ENCODE results near the gene TIMP3. TPM values are rescaled to one million over a fixed set of nuclear protein-coding genes. Genes with fewer than 3 reads are reported as not detected.

TIMP3 gene
- total RNA-seq, 1 experiment from 2014 or later = 0.87 TPM

GRCh38 chr22:32877196-32877595 lies 75.7 kb downstream of the TIMP3 start:
- Histone ChIP-seq H3K9ac (ENCODE audit: extremely low read depth, insufficient read length, low read length) (no peak overlapping the region), H4K8ac (replicated peaks; ENCODE audit: insufficient read length, low read depth, low read length) (no peak overlapping the region), H2BK20ac (ENCODE audit: low read depth, low read length, poor library complexity, severe bottlenecking) (no peak overlapping the region), H3T11ph (ENCODE audit: low read length) (no peak overlapping the region), H3K4ac (ENCODE audit: low read depth, low read length) (no peak overlapping the region), H3K9me3 (ENCODE audit: control insufficient read depth, low read depth, low read length) (no peaks in the 10 kb centered on the region), H3K4me1 (ENCODE audit: insufficient read depth, low read length) (no peaks in the 10 kb centered on the region), H3K23me2 (ENCODE audit: insufficient read length, low read depth, low read length, poor library complexity, severe bottlenecking) (no peaks in the 10 kb centered on the region), H3K14ac (ENCODE audit: insufficient read depth, low read length) (no peak overlapping the region), H3K56ac (ENCODE audit: insufficient read length, low read depth, low read length) (no peak overlapping the region), H3K79me1 (ENCODE audit: insufficient read depth, low read depth, low read length, poor library complexity, severe bottlenecking) (no peaks in the 10 kb centered on the region), H4K20me1 (ENCODE audit: control insufficient read depth, insufficient read depth, insufficient read length) (no peaks in the 10 kb centered on the region), H3K79me2 (ENCODE audit: insufficient read depth, low read length) (no peaks in the 10 kb centered on the region), H2AK5ac (ENCODE audit: insufficient read length, low read length) (no peak overlapping the region), H2BK120ac (ENCODE audit: low read depth, low read length, poor library complexity, severe bottlenecking) (no peak overlapping the region), H4K5ac (ENCODE audit: insufficient read length, low read depth, low read length) (no peak overlapping the region), H4K91ac (ENCODE audit: insufficient read length, low read depth, low read length) (no peak overlapping the region), H3K27ac (ENCODE audit: insufficient read length, low read depth, low read length) (no peak overlapping the region), H3K18ac (ENCODE audit: insufficient read length, low read depth, low read length) (no peak overlapping the region), H2BK12ac (ENCODE audit: insufficient read length, low read depth, low read length) (no peak overlapping the region), H3K4me2 (ENCODE audit: insufficient read depth, insufficient read length, low read length) (no peak overlapping the region), H2AFZ (ENCODE audit: low read length) (no peak overlapping the region), H3K23ac (ENCODE audit: insufficient read length, low read depth, low read length) (no peak overlapping the region), H3K27me3 (ENCODE audit: insufficient read depth, low read length) (no peaks in the 10 kb centered on the region), H2BK15ac (ENCODE audit: low read depth, low read length) (no peak overlapping the region; the same call in 1 of the 2 replicates), H2BK5ac (ENCODE audit: insufficient read length, low read length) (no peak overlapping the region)
- no peaks in the 10 kb centered on the region for H3K27me3 Mint-ChIP-seq (ENCODE audit: low read depth)
- DNase-seq = no peak
- peaks cover 2 to 8% of the 10 kb centered on the region in 2 experiments; a peak in 3 of 4 replicates for H3K4me1 Mint-ChIP-seq
- no peak overlapping the region for H3K4me3 Mint-ChIP-seq
- H3K9me3 Mint-ChIP-seq = no peaks in the 10 kb centered on the region
- H3K36me3 Mint-ChIP-seq (ENCODE audit: insufficient read depth in 1 of 3, low read depth in 3 of 3) = peaks cover 0 to 18% (median 5%) of the 10 kb centered on the region in 3 experiments; a peak in 4 of 7 replicates
- no CpG with 5 or more reads among the region's 3 CpGs for WGBS (ENCODE audit: extremely low coverage, insufficient read length, low lambda C conversion rate)
- no peak for TF ChIP-seq CTCF (conservative IDR thresholded peaks at IDR 0.05)
- H3K27ac Mint-ChIP-seq = no peak overlapping the region
